K562 (cell line): Measurements from ENCODE around the gene MLLT3. TPM values are rescaled to one million over a fixed set of nuclear protein-coding genes. Genes with fewer than 3 reads are reported as not detected.

Source experiments
- ATAC-seq: fragments of 200-7000 bp; cut with Tn5 transposase; 3 replicates; pipeline ENCODE4 v1.9.1; 2020; ENCODE audit warnings: moderate library complexity
- BruUV-seq: library from RNA; stranded (reverse); fragments of 400-500 nt; replicated peaks from 2 replicates; lab custom pipeline; 2021; lab: Mats Ljungman, UMichigan
- CTCF ChIA-PET: fragments of 300-600 bp; formaldehyde crosslinking; extraction: SDS; loops from one replicate; lab custom pipeline; 2021; ENCODE audit warnings: low intra/inter-chr PET ratio; lab: Yijun Ruan, JAX
- POLR2A ChIA-PET: fragments of 300-600, 350-650 bp; sonication (Branson Sonifier 250); formaldehyde crosslinking; extraction: SDS; loops from one replicate; lab custom pipeline; 2021; ENCODE audit warnings: antibody characterized with exemption, inconsistent platforms; lab: Yijun Ruan, JAX
- DNase-seq, 4 experiments: peaks; one replicate each; pipeline versions ENCODE4 v3.0.0 to v3.0.0-alpha.2; 2011 to 2018; ENCODE audit warnings: low spot score in 3 of 4, mixed read lengths in 3 of 4; ENCODE audit errors: extremely low read depth in 1 of 4
- FAIRE-seq: peaks from 2 replicates; lab custom pipeline; 2011; peaks lifted over from hg19 to GRCh38; lab: Jason Lieb, UNC
- H2AFZ ChIP-seq: 2 replicates; pipeline ENCODE4 v1.6.0; 2011; ENCODE audit warnings: low read depth, low read length, control low read depth, inconsistent platforms
- H3K27ac ChIP-seq: fragments of 200-600 bp; 3 replicates; pipeline ENCODE4 v1.8.0; 2011; ENCODE audit warnings: low read depth, mild to moderate bottlenecking, control low read depth, inconsistent platforms, low read length, moderate library complexity, mixed read lengths; ENCODE audit errors: extremely low read depth
- H3K27me3 ChIP-seq, 2 experiments: fragments of 300-600 bp in 1 of 2; 2 replicates in 1 of 2; 3 replicates in 1 of 2; pipeline versions ENCODE4 v1.6.0 to v1.8.0; 2011; ENCODE audit warnings: inconsistent platforms in 2 of 2, low read length in 2 of 2, mild to moderate bottlenecking in 1 of 2, mixed read lengths in 1 of 2, moderate library complexity in 1 of 2; ENCODE audit not compliant: control insufficient read depth in 2 of 2, insufficient read depth in 2 of 2
- H3K36me3 ChIP-seq: fragments of 300-600 bp; 3 replicates; pipeline ENCODE4 v1.8.0; 2011; ENCODE audit warnings: mild to moderate bottlenecking, low read length, inconsistent platforms; ENCODE audit not compliant: control insufficient read depth, insufficient read depth
- H3K4me1 ChIP-seq, 2 experiments: fragments of 200-600 bp in 1 of 2; replicated peaks in 1 of 2; 2 replicates in 1 of 2; 3 replicates in 1 of 2; pipeline versions ENCODE4 v1.5.1 to v1.8.0; 2011; ENCODE audit warnings: inconsistent platforms in 2 of 2, low read length in 2 of 2, mild to moderate bottlenecking in 1 of 2, mixed read lengths in 1 of 2, moderate library complexity in 1 of 2; ENCODE audit not compliant: control insufficient read depth in 2 of 2, insufficient read depth in 2 of 2
- H3K4me2 ChIP-seq: 2 replicates; pipeline ENCODE4 v1.6.1; 2011; ENCODE audit warnings: low read length, control low read depth, inconsistent platforms, mixed read lengths; ENCODE audit not compliant: insufficient read depth
- H3K4me3 ChIP-seq: fragments of 200-600 bp; sonication (generic), shearing (Covaris generic); 2 replicates; pipeline ENCODE4 v1.5.1; 2016; ENCODE audit warnings: control low read depth, inconsistent platforms
- H3K79me2 ChIP-seq: fragments of 200-600 bp; 3 replicates; pipeline ENCODE4 v1.8.0; 2011; ENCODE audit warnings: low read length, inconsistent platforms; ENCODE audit not compliant: control insufficient read depth, insufficient read depth
- H3K9ac ChIP-seq, 2 experiments: 2 replicates each; pipeline versions ENCODE4 v1.6.0 to v1.6.1; 2011; ENCODE audit warnings: low read depth in 2 of 2, low read length in 2 of 2, control low read depth in 1 of 2, inconsistent platforms in 1 of 2, mild to moderate bottlenecking in 1 of 2, mixed read lengths in 1 of 2; ENCODE audit not compliant: insufficient read depth in 1 of 2
- H3K9me1 ChIP-seq: one replicate; pipeline ENCODE4 v1.6.0; 2011; ENCODE audit warnings: inconsistent platforms, mild to moderate bottlenecking, low read length, moderate library complexity; ENCODE audit not compliant: control insufficient read depth, insufficient read depth
- H3K9me3 ChIP-seq: replicated peaks from 2 replicates; pipeline ENCODE4 v1.5.1; 2011; ENCODE audit warnings: low read depth, low read length, inconsistent platforms; ENCODE audit not compliant: control insufficient read depth, insufficient read depth
- H4K20me1 ChIP-seq: replicated peaks from 2 replicates; pipeline ENCODE4 v1.6.1; 2011; ENCODE audit warnings: low read length, inconsistent platforms, mixed read lengths; ENCODE audit not compliant: control insufficient read depth, insufficient read depth
- BACH1 ChIP-seq: fragments of 200-800 bp; sonication (Bioruptor generic); IDR thresholded peaks from 2 replicates; pipeline ENCODE4 v1.6.1; 2016; ENCODE audit warnings: missing genetic modification characterization, missing compliant biosample characterization
- BCOR ChIP-seq: fragments of 450-650 bp; IDR thresholded peaks from 2 replicates; pipeline ENCODE4 v1.6.1; 2016
- ETS2 ChIP-seq: IDR thresholded peaks from 2 replicates; pipeline ENCODE4 v1.6.1; 2016; ENCODE audit warnings: borderline replicate concordance, missing genetic modification characterization, mild to moderate bottlenecking, moderate library complexity, missing compliant biosample characterization; ENCODE audit not compliant: poor library complexity, severe bottlenecking
- GABPB1 ChIP-seq: sonication (generic); formaldehyde crosslinking; IDR thresholded peaks from 2 replicates; pipeline ENCODE4 v1.8.0; 2022; ENCODE audit warnings: mild to moderate bottlenecking, missing genetic modification reagents
- NRF1 ChIP-seq, 2 experiments: fragments of 450-650 bp; IDR thresholded peaks in 1 of 2; conservative IDR thresholded peaks in 1 of 2; 2 replicates each; pipeline ENCODE4 v1.6.1; 2014; ENCODE audit warnings: mild to moderate bottlenecking in 2 of 2
- PCBP1 ChIP-seq: fragments of 200-400 bp; formaldehyde crosslinking; IDR thresholded peaks from 2 replicates; pipeline ENCODE4 v1.6.1; 2018; ENCODE audit warnings: mild to moderate bottlenecking, low read depth, low read length; ENCODE audit not compliant: poor library complexity, severe bottlenecking
- TARDBP ChIP-seq: fragments of 450-650 bp; IDR thresholded peaks from 2 replicates; pipeline ENCODE4 v1.6.1; 2016
- YBX1 ChIP-seq: fragments of 450-650 bp; IDR thresholded peaks from 2 replicates; pipeline ENCODE4 v1.7.1; 2016; ENCODE audit warnings: mild to moderate bottlenecking
- ZBTB8A ChIP-seq: fragments of 450-650 bp; IDR thresholded peaks from 2 replicates; pipeline ENCODE4 v1.6.1; 2018; ENCODE audit warnings: mild to moderate bottlenecking, moderate library complexity; ENCODE audit not compliant: partially characterized antibody
- ZNF324 ChIP-seq: fragments of 250-450 bp; sonication (Bioruptor Pico); IDR thresholded peaks from 2 replicates; pipeline ENCODE4 v1.4.0; 2020; ENCODE audit warnings: mild to moderate bottlenecking
- ZNF41 ChIP-seq: fragments of 250-450 bp; sonication (Bioruptor Pico); conservative IDR thresholded peaks from 2 replicates; pipeline ENCODE4 v1.4.0; 2020; ENCODE audit warnings: mild to moderate bottlenecking
- WGBS: fragments of 100-300 bp; shearing (Covaris generic); methylation state at CpG from one replicate; pipeline ENCODE4 v1.1.6; 2016; ENCODE audit warnings: low coverage, mixed read lengths; ENCODE audit not compliant: insufficient coverage; ENCODE audit errors: missing lambda C conversion rate; 5-methylcytosine and 5-hydroxymethylcytosine counted together
- in situ Hi-C: fragments of 300-500 bp; cut with MboI; formaldehyde crosslinking; loops from 4 replicates; pipeline ENCODE4 v1.15.0; 2018; ENCODE audit warnings: inconsistent platforms, mixed read lengths
- intact Hi-C: fragments of 100-400 bp; cut with micrococcal nuclease; formaldehyde crosslinking; loops from 2 replicates; pipeline ENCODE4 v1.14.2; 2022
- polyA plus RNA-seq, 8 experiments: library from polyadenylated mRNA; depleted of rRNA in 4 of 8; stranded (reverse) in 5 of 8; unstranded in 3 of 8; fragments of >200 nt; fragmentation: Nextera tagmentation in 2 of 8; fragmentation: Illumina TruSeq in 1 of 8; extraction: Ambion mirVana in 2 of 8; extraction: Trizol in 1 of 8; gene quantifications; 2 replicates each; pipeline versions ENCODE4 v1.2.1 to v1.2.3, GENCODE V29; 2011 to 2014; ENCODE audit warnings: inconsistent platforms in 1 of 8, missing spikeins in 1 of 8
- total RNA-seq, 7 experiments: library from RNA; depleted of rRNA in 6 of 7; stranded (reverse); fragments of >200 nt in 6 of 7; fragmentation: Illumina TruSeq in 2 of 7; extraction: Trizol in 2 of 7; gene quantifications; 2 replicates each; pipeline versions ENCODE4 v1.2.1 to v1.2.3, GENCODE V29; 2011 to 2021; ENCODE audit warnings: low replicate concordance in 1 of 7
- TF ChIP-seq, protein P1 (sequence below): fragments of 250-450 bp; sonication (Bioruptor Pico); IDR thresholded peaks from 2 replicates; pipeline ENCODE4 v1.5.0; 2021
- TF ChIP-seq, protein P2 (sequence below): sonication (generic); IDR thresholded peaks from 2 replicates; pipeline ENCODE4 v1.6.1; 2016
- TF ChIP-seq, protein P3 (sequence below): fragments of 250-450 bp; sonication (Bioruptor Pico); IDR thresholded peaks from 2 replicates; pipeline ENCODE4 v1.8.0; 2022; ENCODE audit warnings: inconsistent platforms, mild to moderate bottlenecking, moderate library complexity, borderline replicate concordance

The MLLT3 gene
- total and polyA plus RNA-seq, 9 of the 15 experiments (the other 6 are each of a cell fraction or from before 2014, with no cell fraction given): 0.07 to 0.42 (median 0.22) TPM; not detected in 4

DNA sequence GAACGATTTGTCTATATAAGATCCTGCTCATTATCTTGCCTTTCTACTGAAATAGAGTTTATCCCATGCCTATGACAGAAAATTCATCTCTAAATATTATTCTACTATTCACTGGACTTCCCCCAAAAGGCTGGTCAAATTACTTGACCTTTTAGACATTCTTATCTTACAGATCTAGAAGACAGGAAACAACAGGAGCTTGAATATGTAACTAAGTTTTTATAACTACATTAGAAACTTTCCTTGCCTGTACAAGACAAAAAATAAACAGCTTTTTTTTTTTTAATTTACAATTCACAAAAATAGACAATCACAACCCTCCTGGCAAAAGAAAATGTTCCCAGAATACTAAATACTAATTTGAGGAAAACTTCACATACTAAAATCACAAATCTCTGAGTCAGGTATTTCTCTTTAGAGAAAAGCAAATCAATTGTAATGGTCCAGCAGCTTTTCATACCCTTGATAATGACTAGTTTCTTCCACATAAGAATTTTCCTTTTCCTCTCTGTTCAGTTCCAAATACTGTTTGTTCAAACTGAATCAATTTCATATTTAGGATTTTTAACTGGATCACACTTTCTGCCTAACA lies 68.6 kb downstream of the MLLT3 start:
- DNase-seq (no peak), FAIRE-seq (no peak), ATAC-seq (no peak)
- H3K4me2 ChIP-seq: no peak overlapping the region
- intact Hi-C loops: no loop called here
- no peak overlapping the region for H3K4me3 ChIP-seq
- H3K9me1 ChIP-seq: no peaks in the 10 kb centered on the region
- H3K9ac ChIP-seq: no peak overlapping the region
- in situ Hi-C loops: no loop called here
- TF ChIP-seq ZNF324 (CRISPR knock-in tag) (no peak), NRF1 (conservative IDR thresholded peaks at IDR 0.05 in 1 of 2, IDR thresholded peaks at IDR 0.05 in 1 of 2) (no peak), BACH1 (tag) (no peak), PCBP1 (no peak), YBX1 (no peak), TARDBP (no peak), GABPB1 (CRISPR knock-in tag) (no peak), BCOR (no peak), ZNF41 (CRISPR knock-in tag) (no peak), ZBTB8A (no peak), ETS2 (tag) (no peak)
- TF ChIP-seq, protein P1, sequence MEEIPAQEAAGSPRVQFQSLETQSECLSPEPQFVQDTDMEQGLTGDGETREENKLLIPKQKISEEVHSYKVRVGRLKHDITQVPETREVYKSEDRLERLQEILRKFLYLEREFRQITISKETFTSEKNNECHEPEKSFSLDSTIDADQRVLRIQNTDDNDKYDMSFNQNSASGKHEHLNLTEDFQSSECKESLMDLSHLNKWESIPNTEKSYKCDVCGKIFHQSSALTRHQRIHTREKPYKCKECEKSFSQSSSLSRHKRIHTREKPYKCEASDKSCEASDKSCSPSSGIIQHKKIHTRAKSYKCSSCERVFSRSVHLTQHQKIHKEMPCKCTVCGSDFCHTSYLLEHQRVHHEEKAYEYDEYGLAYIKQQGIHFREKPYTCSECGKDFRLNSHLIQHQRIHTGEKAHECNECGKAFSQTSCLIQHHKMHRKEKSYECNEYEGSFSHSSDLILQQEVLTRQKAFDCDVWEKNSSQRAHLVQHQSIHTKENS (CRISPR knock-in tag): no peak
- TF ChIP-seq, protein P2, sequence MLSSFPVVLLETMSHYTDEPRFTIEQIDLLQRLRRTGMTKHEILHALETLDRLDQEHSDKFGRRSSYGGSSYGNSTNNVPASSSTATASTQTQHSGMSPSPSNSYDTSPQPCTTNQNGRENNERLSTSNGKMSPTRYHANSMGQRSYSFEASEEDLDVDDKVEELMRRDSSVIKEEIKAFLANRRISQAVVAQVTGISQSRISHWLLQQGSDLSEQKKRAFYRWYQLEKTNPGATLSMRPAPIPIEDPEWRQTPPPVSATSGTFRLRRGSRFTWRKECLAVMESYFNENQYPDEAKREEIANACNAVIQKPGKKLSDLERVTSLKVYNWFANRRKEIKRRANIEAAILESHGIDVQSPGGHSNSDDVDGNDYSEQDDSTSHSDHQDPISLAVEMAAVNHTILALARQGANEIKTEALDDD: no peak
- TF ChIP-seq, protein P3, sequence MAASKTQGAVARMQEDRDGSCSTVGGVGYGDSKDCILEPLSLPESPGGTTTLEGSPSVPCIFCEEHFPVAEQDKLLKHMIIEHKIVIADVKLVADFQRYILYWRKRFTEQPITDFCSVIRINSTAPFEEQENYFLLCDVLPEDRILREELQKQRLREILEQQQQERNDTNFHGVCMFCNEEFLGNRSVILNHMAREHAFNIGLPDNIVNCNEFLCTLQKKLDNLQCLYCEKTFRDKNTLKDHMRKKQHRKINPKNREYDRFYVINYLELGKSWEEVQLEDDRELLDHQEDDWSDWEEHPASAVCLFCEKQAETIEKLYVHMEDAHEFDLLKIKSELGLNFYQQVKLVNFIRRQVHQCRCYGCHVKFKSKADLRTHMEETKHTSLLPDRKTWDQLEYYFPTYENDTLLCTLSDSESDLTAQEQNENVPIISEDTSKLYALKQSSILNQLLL: no peak
- ChIA-PET CTCF (no interaction called here), POLR2A (interaction anchor here (0.6 kb wide), 1 partner anchor 40 kb away, joined by 3 read pairs; no protein-coding TSS in a partner anchor)
- no peaks in the 10 kb centered on the region for H3K4me1 ChIP-seq
- no peaks in the 10 kb centered on the region for H3K27me3 ChIP-seq
- no TSS peak for BruUV-seq
- no peaks in the 10 kb centered on the region for H3K9me3 ChIP-seq
- WGBS: 0% methylated on average over 1 of the region's 1 CpG
- H3K79me2 ChIP-seq: no peaks in the 10 kb centered on the region
- no peak overlapping the region for H2AFZ ChIP-seq
- H3K36me3 ChIP-seq: no peaks in the 10 kb centered on the region
- no peak overlapping the region for H3K27ac ChIP-seq
- H4K20me1 ChIP-seq: no peaks in the 10 kb centered on the region
